Glutamatergic neuron (in vitro differentiated cells): ENCODE data around the gene GLT1D1. TPM values are rescaled to one million over a fixed set of nuclear protein-coding genes. Genes with fewer than 3 reads are reported as not detected.

Source experiments
- DNase-seq: peaks from one replicate; pipeline ENCODE4 v3.0.0; 2022
- H3K27ac Mint-ChIP-seq: one replicate; pipeline ENCODE4 v1.8.0; 2020; ENCODE audit warnings: mild to moderate bottlenecking, mixed read lengths, inconsistent platforms; ENCODE audit not compliant: unreplicated experiment
- H3K27me3 Mint-ChIP-seq: one replicate; pipeline ENCODE4 v1.8.0; 2020; ENCODE audit warnings: mild to moderate bottlenecking, moderate library complexity, mixed read lengths, inconsistent platforms; ENCODE audit not compliant: unreplicated experiment
- H3K36me3 Mint-ChIP-seq: one replicate; pipeline ENCODE4 v1.8.0; 2020; ENCODE audit warnings: mild to moderate bottlenecking, mixed read lengths, inconsistent platforms; ENCODE audit not compliant: unreplicated experiment
- H3K4me1 Mint-ChIP-seq: one replicate; pipeline ENCODE4 v1.8.0; 2020; ENCODE audit warnings: mild to moderate bottlenecking, low read depth, mixed read lengths, inconsistent platforms; ENCODE audit not compliant: unreplicated experiment
- H3K4me3 Mint-ChIP-seq: one replicate; pipeline ENCODE4 v1.8.0; 2020; ENCODE audit warnings: mild to moderate bottlenecking, mixed read lengths, inconsistent platforms; ENCODE audit not compliant: unreplicated experiment
- H3K9me3 Mint-ChIP-seq: one replicate; pipeline ENCODE4 v1.8.0; 2020; ENCODE audit warnings: mild to moderate bottlenecking, moderate library complexity, mixed read lengths, inconsistent platforms; ENCODE audit not compliant: unreplicated experiment
- total RNA-seq: library from RNA; stranded (reverse); fragmentation: NEBNext Ultra II Directional; extraction: Animal tissue kit (Norgen Biotek cat#: 25700); gene quantifications from one replicate; pipeline ENCODE4 v1.2.1, GENCODE V29; 2021; ENCODE audit not compliant: unreplicated experiment
- TF ChIP-seq, protein P1 (sequence below): fragments of 200-600 bp; sonication (generic); IDR thresholded peaks from one replicate; pipeline ENCODE4 v1.5.0; 2021; ENCODE audit not compliant: partially characterized antibody, unreplicated experiment

Gene GLT1D1
- total RNA-seq, 1 donor from 2014 or later: 4.4 TPM

DNA sequence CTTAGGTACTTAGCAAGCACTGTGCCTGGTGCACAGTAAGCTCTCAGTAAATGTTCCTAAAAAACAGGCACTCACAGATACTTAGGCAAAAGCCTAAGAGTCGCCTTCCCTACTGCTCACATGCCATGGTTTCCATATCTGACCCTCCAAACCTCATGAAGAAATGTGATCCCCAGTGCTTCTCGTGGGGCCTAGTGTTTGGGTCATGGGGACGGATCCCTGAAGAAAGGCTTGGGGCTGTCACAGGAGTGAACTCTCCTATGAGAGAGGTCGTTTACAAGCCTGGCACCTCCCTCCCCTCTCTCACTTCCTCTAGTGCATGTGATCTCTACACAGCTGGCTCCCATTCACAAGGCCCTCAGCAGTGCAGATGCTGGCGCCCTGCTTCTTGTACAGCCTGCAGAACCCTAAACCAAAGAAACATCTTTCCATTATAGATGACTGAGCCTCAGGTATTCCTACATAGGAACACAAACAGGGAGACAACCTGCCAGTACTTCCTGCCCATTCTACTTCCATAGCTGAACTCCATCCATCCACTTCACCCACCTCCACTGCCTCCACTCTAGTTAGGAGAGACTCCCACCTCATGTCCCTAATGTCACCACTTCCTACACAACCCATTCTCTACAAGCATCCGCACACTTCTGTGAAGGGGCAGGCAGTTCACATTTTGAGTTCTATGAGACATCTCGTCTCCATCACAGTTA is 32.4 kb upstream of the GLT1D1 start:
- no peak overlapping the region for H3K27ac Mint-ChIP-seq
- H3K4me1 Mint-ChIP-seq: peaks cover 12% of the 10 kb centered on the region
- peak overlapping the region; percentile 55 for H3K4me3 Mint-ChIP-seq
- DNase-seq: no peak
- TF ChIP-seq, protein P1, sequence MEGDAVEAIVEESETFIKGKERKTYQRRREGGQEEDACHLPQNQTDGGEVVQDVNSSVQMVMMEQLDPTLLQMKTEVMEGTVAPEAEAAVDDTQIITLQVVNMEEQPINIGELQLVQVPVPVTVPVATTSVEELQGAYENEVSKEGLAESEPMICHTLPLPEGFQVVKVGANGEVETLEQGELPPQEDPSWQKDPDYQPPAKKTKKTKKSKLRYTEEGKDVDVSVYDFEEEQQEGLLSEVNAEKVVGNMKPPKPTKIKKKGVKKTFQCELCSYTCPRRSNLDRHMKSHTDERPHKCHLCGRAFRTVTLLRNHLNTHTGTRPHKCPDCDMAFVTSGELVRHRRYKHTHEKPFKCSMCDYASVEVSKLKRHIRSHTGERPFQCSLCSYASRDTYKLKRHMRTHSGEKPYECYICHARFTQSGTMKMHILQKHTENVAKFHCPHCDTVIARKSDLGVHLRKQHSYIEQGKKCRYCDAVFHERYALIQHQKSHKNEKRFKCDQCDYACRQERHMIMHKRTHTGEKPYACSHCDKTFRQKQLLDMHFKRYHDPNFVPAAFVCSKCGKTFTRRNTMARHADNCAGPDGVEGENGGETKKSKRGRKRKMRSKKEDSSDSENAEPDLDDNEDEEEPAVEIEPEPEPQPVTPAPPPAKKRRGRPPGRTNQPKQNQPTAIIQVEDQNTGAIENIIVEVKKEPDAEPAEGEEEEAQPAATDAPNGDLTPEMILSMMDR: no peak
- peaks cover 10% of the 10 kb centered on the region for H3K27me3 Mint-ChIP-seq
- peaks cover 4% of the 10 kb centered on the region for H3K36me3 Mint-ChIP-seq
- peaks cover 10% of the 10 kb centered on the region for H3K9me3 Mint-ChIP-seq

DNA sequence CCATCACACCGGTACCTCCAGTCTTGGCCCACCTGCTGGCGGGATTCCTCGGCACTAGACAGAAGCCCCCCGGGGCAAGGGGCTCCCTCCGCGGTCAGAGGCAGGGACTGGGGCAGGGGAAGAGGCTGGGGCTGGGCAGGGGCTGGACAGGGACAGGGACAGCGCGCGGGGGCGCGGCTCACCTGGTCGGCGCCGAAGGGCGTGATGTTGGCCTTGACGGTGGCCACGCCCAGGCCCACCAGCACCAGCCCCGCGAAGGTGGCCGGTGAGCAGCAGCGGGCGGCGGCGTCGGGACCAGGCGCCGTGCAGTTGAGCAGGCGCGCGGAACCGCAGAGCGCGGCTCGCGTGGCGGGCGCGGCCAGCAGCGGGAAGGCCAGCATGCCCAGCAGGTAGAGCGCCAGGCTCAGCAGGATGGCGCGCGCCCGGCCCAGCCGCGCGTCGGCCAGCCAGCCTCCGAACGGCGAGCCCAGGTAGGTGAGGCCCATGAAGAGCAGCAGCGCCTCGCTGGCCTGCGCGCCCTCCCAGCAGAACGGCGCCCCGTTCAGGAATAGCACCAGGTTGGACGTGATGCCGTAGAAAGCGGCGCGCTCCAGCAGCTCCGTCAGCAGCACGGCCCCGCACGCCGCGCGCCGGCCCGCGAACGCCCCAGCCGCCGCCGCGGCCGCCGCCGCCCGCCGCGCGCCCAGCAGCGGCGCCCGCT is 29.9 kb upstream of the GLT1D1 start:
- Mint-ChIP-seq H3K36me3 (peaks cover 4% of the 10 kb centered on the region), H3K9me3 (peaks cover 10% of the 10 kb centered on the region), H3K27me3 (peaks cover 8% of the 10 kb centered on the region), H3K4me1 (peaks cover 7% of the 10 kb centered on the region), H3K27ac (peak overlapping the region; percentile 59), H3K4me3 (peak overlapping the region; percentile 81)
- TF ChIP-seq, protein P1: no peak
- DNase-seq: no peak

DNA sequence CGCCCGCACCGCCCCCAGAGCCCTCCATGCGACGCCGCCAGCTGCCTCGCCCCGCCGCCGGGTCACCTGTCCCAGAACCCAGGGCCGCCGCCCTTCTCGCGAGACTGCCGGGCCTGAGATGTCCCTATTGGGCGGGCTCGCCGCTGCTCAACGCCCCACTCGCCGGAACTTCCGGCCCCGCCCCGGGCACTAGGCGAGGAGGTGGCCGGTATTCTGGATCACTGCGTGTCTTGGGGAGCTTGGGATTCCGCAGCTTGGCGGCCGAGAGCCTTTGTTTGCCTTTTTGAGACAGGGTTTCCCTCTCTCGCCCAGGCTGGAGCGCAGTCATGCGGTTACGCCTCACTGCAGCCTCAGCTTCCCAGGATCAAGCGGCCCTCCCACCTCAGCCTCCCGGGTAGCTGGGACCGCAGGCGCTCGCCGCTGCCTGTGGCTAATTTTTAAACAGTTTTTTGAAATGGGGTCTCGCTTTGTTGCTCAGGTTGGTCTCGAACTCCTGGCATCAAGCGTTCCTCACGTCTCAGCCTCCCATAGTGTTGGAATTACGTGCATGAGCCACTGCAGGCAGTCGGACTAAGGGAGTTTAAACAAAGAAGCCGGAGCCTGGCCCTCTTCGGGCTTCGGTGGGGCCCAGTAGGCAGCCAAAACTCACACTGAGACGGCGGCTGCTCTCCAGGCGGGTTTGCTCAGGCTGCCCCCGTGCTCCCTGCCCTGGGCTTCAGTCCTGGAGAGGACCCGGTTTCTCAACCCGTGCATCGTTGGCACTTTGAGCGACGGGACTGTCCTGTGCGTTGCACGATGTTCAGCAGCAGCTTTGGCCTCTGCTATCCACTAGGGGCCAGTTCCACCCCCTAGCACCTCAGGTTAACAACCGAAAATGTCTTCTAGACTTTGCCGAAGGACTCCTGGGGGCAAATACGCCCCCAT is 29.1 kb upstream of the GLT1D1 start, which contains the start of gene SLC15A4:
TSS of gene SLC15A4 (minus strand) at position 43 of the 924 bp plus-strand sequence. CDS start at position 28, 15 bp downstream.
- peak within 1 kb of the TSS; percentile 91 for H3K27ac Mint-ChIP-seq
- H3K4me3 Mint-ChIP-seq: peak within 1 kb of the TSS; percentile 81
- H3K4me1 Mint-ChIP-seq: peaks cover 7% of the 10 kb centered on the region
- peaks cover 8% of the 10 kb centered on the region for H3K27me3 Mint-ChIP-seq
- H3K9me3 Mint-ChIP-seq: peaks cover 12% of the 10 kb centered on the region
- DNase-seq: peak; percentile 91
- peaks cover 4% of the 10 kb centered on the region for H3K36me3 Mint-ChIP-seq
- TF ChIP-seq, protein P1: no peak

DNA sequence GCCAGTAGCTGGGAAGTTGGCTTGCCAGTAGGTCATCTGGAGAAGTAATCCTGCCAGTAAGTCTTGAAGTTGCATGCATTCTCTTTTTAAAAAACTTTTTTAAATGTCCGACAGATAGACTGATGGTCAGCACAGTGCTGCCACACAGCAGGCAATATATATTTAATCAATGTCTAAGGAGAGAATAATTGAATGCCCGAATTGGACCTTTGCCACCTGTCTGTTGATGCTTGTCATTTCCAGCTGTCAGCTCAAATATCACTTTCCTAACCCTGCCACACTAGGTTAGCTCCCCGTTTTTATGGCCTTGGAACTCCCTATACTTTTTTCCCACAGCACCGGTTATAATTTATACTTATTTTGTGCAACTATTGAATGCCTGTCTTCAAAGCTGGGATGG is 27.4 kb upstream of the GLT1D1 start:
- Mint-ChIP-seq H3K36me3 (peaks cover 4% of the 10 kb centered on the region), H3K27ac (no peak overlapping the region), H3K27me3 (peaks cover 8% of the 10 kb centered on the region), H3K4me3 (no peak overlapping the region), H3K4me1 (peaks cover 13% of the 10 kb centered on the region), H3K9me3 (peaks cover 17% of the 10 kb centered on the region)
- DNase-seq: no peak
- TF ChIP-seq, protein P1: no peak
